HG02970 (cell line): ENCODE measurements around the gene CETN1.

ENCODE experiments used
- ATAC-seq: cut with Tn5 transposase; IDR thresholded peaks from one replicate; pipeline ENCODE4 v1.9.1; 2021; ENCODE audit warnings: mild to moderate bottlenecking, moderate library complexity, moderate number of reproducible peaks; ENCODE audit not compliant: unreplicated experiment, low FRiP score

CETN1 gene

GRCh38 chr18:618618-619017, 38.4 kb downstream of the CETN1 start:
- no peak for ATAC-seq

GRCh38 chr18:621291-622043, 41.3 kb downstream of the CETN1 start:
- no peak for ATAC-seq

- ATAC-seq = no peak
These were observed 42.1 kb downstream of the CETN1 start for GRCh38 chr18:622289-622688.

- ATAC-seq = no peak
These were observed 43.8 kb downstream of the CETN1 start for GRCh38 chr18:623761-624620.

GRCh38 chr18:627231-627630, 47.1 kb downstream of the CETN1 start:
- no peak for ATAC-seq

GRCh38 chr18:629269-630150, 49.3 kb downstream of the CETN1 start:
- no peak for ATAC-seq

- ATAC-seq = no peak
These were observed 51.4 kb downstream of the CETN1 start for GRCh38 chr18:631560-631959.
